Activated naive CD8-positive, alpha-beta T cell treated with anti-CD3 and anti-CD28 coated beads, Interleukin-2, amount 10 ng/mL, durations not matched to agents 7 days and 5 days (primary cell): Measurements from ENCODE around the gene WTIP. TPM values are rescaled to one million over a fixed set of nuclear protein-coding genes. Genes with fewer than 3 reads are reported as not detected.

Source experiments
- ATAC-seq: fragments of 150-1000 bp; cut with Tn5 transposase; one replicate; pipeline ENCODE4 v1.10.0; 2021; ENCODE audit warnings: low read depth, moderate library complexity
- POLR2A ChIA-PET: fragments of 350-600 bp; sonication (Branson Sonifier 250); formaldehyde crosslinking; loops from one replicate; lab custom pipeline; 2021; ENCODE audit warnings: antibody characterized with exemption; lab: Charles Lee
- DNase-seq: peaks from one replicate; pipeline ENCODE4 v3.0.0; 2021
- H3K27ac Mint-ChIP-seq: one replicate; pipeline ENCODE4 v1.8.0; 2022; ENCODE audit warnings: mild to moderate bottlenecking, mixed read lengths
- H3K27me3 Mint-ChIP-seq: one replicate; pipeline ENCODE4 v1.8.0; 2022; ENCODE audit warnings: mild to moderate bottlenecking, moderate library complexity, mixed read lengths
- H3K36me3 Mint-ChIP-seq: one replicate; pipeline ENCODE4 v1.8.0; 2021; ENCODE audit warnings: mild to moderate bottlenecking, mixed read lengths
- H3K4me1 Mint-ChIP-seq: one replicate; pipeline ENCODE4 v1.8.0; 2021; ENCODE audit warnings: mixed read lengths
- H3K4me3 Mint-ChIP-seq: one replicate; pipeline ENCODE4 v1.8.0; 2022; ENCODE audit warnings: mild to moderate bottlenecking, moderate library complexity, mixed read lengths
- H3K9me3 Mint-ChIP-seq: one replicate; pipeline ENCODE4 v1.8.0; 2021; ENCODE audit warnings: mixed read lengths
- total RNA-seq, 2 experiments: library from RNA; stranded (reverse); gene quantifications; one replicate each; pipeline ENCODE4 v1.2.3, GENCODE V29; 2021

WTIP gene
- total RNA-seq, 2 experiments from 2014 or later, result 0.23 to 0.55 TPM

DNA sequence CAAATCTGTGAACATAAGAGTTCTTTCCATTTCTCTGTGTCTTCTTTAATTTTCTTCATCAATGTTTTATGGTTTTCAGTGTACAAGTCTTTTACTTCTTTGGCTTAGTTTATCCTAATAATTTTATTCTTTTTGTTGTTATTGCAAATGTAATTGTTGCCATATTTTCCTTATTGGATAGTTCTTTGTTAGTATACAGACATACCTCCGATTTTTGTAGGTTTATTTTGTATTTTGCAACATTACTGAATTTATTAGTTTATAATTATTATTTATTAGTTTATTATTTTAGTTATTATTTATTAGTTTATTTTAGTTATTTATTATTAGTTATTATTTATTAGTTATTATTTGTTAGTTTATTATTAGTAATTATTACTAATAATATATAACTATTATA lies 43.4 kb downstream of the WTIP start:
- no peaks in the 10 kb centered on the region for H3K9me3 Mint-ChIP-seq
- DNase-seq (no peak), ATAC-seq (no peak)
- peaks cover 17% of the 10 kb centered on the region for H3K27me3 Mint-ChIP-seq
- POLR2A ChIA-PET, result no interaction called here
- no peak overlapping the region for H3K4me3 Mint-ChIP-seq
- no peaks in the 10 kb centered on the region for H3K36me3 Mint-ChIP-seq
- no peak overlapping the region for H3K27ac Mint-ChIP-seq
- no peaks in the 10 kb centered on the region for H3K4me1 Mint-ChIP-seq

DNA sequence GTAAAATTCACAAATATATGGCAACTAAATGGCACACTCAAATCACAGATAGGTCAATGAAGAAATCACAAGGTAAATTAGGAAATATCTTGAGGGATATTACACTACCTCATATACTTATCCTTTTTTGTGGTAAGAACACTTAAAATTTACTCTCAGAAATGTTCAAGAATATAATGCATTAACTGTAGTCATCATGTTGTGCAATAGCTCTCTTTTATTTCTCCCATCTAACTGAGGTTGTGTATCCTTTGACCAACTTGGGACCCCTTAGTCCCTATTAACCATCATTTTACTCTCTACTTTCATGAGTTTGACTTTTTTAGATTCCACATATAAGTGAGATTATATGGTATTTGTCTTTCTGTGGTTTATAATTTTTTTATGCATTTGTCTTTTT lies 52.6 kb downstream of the WTIP start:
- ATAC-seq (no peak), DNase-seq (no peak)
- Mint-ChIP-seq H3K9me3 (peaks cover 1% of the 10 kb centered on the region), H3K27me3 (peaks cover 27% of the 10 kb centered on the region), H3K4me1 (no peaks in the 10 kb centered on the region), H3K36me3 (no peaks in the 10 kb centered on the region), H3K27ac (no peak overlapping the region), H3K4me3 (no peak overlapping the region)
- POLR2A ChIA-PET, result no interaction called here

DNA sequence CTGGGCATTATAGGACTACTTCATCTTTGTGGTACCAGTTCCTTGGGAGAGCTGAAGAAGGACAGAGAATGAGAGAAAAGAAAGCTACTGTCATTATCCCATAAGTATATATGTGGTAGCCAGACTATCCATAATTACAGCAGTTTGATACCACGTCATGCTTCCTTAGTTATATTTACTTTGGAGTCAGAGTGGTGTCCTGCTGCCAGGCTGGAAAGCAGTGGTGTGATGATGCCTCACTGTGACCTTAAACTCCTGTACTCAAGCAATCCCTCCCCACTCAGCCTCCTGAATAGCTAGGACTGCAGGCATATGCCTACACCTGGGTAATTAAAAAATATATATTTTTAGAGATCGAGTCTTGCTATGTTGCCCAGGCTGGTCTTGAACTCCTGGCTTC lies 57.8 kb downstream of the WTIP start:
- no peak overlapping the region for H3K4me3 Mint-ChIP-seq
- DNase-seq (no peak), ATAC-seq (no peak)
- no peak overlapping the region for H3K27ac Mint-ChIP-seq
- POLR2A ChIA-PET, result no interaction called here
- H3K9me3 Mint-ChIP-seq, result peaks cover 21% of the 10 kb centered on the region
- H3K4me1 Mint-ChIP-seq, result no peaks in the 10 kb centered on the region
- peaks cover 8% of the 10 kb centered on the region for H3K27me3 Mint-ChIP-seq
- H3K36me3 Mint-ChIP-seq, result no peaks in the 10 kb centered on the region

DNA sequence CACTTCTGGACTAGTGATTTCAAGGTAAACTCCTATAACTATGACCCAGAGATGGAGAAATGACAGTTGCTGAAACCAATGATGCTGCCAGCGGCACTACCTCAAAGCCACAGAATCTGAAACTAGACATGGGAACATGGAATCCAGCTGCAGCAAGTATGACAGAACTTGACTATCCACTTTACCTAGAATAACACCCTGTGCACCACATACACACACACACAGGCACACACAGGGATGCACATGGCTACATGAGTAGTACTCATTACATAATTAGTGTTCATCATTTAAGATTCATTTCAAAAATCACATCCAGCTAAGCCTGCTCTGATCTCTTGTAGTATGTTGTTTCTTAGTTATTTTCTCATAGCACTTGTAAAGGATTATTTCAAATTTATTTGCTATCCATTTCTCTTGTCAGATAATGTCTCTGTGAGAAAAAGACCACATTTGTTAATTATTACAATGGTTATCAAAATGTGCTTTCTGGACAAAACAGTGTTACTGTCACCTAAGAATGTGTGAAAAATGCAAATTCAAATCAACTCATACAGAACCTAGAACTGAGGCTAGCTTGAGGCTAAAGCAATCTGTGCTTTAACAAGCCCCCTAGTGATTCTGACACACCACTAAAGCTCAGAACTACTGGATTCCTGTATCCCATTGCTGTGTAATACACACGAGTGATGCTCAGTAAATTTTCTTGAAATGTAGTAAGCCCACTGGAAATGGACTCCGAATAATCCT lies 59.4 kb downstream of the WTIP start:
- ATAC-seq, result no peak
- POLR2A ChIA-PET, result no interaction called here
- Mint-ChIP-seq H3K27ac (no peak overlapping the region), H3K4me3 (no peak overlapping the region), H3K4me1 (no peaks in the 10 kb centered on the region), H3K27me3 (peaks cover 8% of the 10 kb centered on the region), H3K9me3 (peaks cover 28% of the 10 kb centered on the region), H3K36me3 (no peaks in the 10 kb centered on the region)
- DNase-seq, result no peak

DNA sequence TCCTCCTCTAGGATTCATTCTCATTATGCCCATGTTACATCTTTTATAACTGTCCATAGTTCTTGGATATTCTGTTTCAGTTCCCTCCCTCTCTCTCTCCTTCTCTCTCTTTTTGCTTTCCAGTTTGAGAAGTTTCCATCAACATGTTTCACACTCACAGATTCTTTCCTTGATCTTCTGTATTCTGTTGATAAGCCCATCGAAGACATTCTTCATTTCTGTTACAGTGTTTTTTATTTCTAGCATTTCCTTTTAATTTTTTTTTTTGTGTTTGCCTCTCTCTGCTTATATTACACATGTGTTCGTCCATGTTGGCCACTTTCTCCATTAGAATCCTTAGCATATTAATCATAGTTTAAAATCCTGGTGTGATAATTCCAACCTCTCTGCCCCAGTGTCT lies 68.3 kb downstream of the WTIP start:
- peaks cover 20% of the 10 kb centered on the region for H3K9me3 Mint-ChIP-seq
- DNase-seq (no peak), ATAC-seq (no peak)
- no peaks in the 10 kb centered on the region for H3K27me3 Mint-ChIP-seq
- no peaks in the 10 kb centered on the region for H3K4me1 Mint-ChIP-seq
- POLR2A ChIA-PET, result no interaction called here
- no peaks in the 10 kb centered on the region for H3K36me3 Mint-ChIP-seq
- H3K27ac Mint-ChIP-seq, result no peak overlapping the region
- H3K4me3 Mint-ChIP-seq, result no peak overlapping the region

DNA sequence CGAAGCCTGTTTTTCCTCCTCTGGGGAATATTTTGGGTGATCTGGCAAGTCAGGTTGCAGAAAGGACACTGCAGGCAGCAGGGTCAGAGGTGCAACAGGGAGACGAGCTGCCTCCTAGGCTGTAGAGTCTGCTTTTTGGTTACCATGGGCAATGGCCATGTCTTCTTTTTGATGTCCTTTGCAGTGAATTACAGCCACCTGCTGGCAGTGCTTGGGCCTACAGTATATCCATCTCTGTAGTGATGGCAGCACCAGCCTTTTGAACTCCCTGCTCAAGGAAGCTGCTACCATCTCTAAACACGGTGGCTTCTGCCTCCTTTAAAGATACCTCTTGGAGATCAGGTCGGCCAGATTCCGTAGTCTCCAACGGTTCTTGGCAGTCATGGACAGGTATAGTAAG lies 73.9 kb downstream of the WTIP start:
- H3K4me3 Mint-ChIP-seq, result no peak overlapping the region
- H3K36me3 Mint-ChIP-seq, result no peaks in the 10 kb centered on the region
- no peaks in the 10 kb centered on the region for H3K4me1 Mint-ChIP-seq
- H3K9me3 Mint-ChIP-seq, result peaks cover 2% of the 10 kb centered on the region
- H3K27me3 Mint-ChIP-seq, result no peaks in the 10 kb centered on the region
- POLR2A ChIA-PET, result no interaction called here
- ATAC-seq (no peak), DNase-seq (no peak)
- H3K27ac Mint-ChIP-seq, result no peak overlapping the region

DNA sequence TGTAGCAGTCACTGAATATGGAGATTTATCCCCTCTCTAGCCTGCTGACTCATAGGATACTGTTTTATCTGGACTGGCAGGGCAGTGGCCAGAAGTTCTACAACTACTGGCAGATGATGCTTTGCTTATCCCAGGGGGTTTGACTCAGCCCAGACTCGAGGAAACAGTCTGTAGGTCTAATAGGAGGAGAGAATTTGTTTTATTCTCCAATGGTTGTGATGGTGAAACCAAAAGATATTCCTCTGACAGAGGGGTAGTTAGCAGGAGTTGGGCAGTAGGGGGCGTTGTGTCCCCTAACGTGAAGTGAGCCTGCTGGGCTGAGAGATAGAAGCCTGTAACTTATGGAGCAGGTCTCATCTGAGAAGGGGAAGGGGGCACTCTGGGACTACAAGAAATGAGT lies 74.9 kb downstream of the WTIP start:
- H3K4me3 Mint-ChIP-seq, result no peak overlapping the region
- no peaks in the 10 kb centered on the region for H3K4me1 Mint-ChIP-seq
- H3K9me3 Mint-ChIP-seq, result peaks cover 1% of the 10 kb centered on the region
- ATAC-seq (no peak), DNase-seq (no peak)
- H3K27me3 Mint-ChIP-seq, result no peaks in the 10 kb centered on the region
- POLR2A ChIA-PET, result no interaction called here
- no peak overlapping the region for H3K27ac Mint-ChIP-seq
- no peaks in the 10 kb centered on the region for H3K36me3 Mint-ChIP-seq

DNA sequence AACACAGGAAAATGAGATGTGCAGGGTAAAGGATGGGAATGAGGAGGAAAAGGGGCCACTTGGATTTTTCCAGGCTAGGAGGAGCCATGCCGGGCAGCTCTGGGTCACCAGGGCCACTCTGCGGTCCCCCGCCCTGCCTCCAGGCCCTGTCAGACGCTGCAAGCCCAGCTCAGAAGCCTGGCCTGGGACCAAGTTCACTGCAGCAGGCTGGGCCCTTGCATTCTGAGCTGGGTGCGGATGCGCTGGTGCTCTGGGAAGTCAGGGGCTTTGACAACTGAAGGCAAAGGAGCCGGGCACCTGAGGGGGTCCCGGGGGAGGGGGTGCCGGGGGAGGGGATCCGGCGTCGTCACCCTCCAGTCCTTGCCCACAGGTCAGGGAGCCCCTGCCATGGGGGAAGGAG lies 77.5 kb downstream of the WTIP start:
- Mint-ChIP-seq H3K27ac (no peak overlapping the region), H3K27me3 (peaks cover 5% of the 10 kb centered on the region), H3K9me3 (no peaks in the 10 kb centered on the region), H3K4me1 (no peaks in the 10 kb centered on the region), H3K36me3 (no peaks in the 10 kb centered on the region), H3K4me3 (no peak overlapping the region)
- POLR2A ChIA-PET, result no interaction called here
- no peak for DNase-seq
- ATAC-seq, result no peak

DNA sequence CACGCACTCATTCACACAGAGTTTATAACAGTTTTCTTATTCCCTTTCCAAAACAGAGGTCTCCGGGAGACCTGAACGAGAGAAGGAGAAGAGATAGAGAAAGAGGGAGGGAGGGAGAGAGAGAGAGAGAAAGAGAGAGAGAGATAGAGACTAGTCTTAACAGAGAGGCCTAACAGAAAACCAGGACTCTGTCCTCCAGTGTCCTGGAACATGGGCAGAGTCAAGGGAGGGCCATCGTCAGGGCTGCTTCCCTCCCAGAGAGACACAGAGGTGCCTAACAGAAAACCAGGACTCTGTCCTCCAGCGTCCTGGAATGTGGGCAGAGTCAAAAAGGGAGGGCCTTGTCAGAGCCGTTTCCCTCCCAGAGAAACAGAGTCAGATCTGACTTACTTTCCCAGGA lies 78.7 kb downstream of the WTIP start:
- Mint-ChIP-seq H3K27me3 (peaks cover 5% of the 10 kb centered on the region), H3K4me3 (no peak overlapping the region), H3K36me3 (no peaks in the 10 kb centered on the region), H3K27ac (no peak overlapping the region), H3K4me1 (no peaks in the 10 kb centered on the region), H3K9me3 (peaks cover 2% of the 10 kb centered on the region)
- POLR2A ChIA-PET, result no interaction called here
- DNase-seq, result no peak
- no peak for ATAC-seq

Other genes with a start within 250 kb of the WTIP start
- 10 to 100 TPM; 17.7 to 19.4 TPM for gene GARRE1, start 227.2 kb upstream of the WTIP start, total RNA-seq
- gene GPI, start 116.6 kb upstream of the WTIP start, total RNA-seq, result 100 to 1,000 TPM; 725 to 786 TPM
- 10 to 100 TPM in 1 of 2 experiments, 1 to 10 TPM in 1; 9.4 to 13.3 TPM for gene PDCD2L, start 77.4 kb upstream of the WTIP start, total RNA-seq
- gene UBA2, start 53.4 kb upstream of the WTIP start, total RNA-seq, result 100 to 1,000 TPM; 106 to 113 TPM
- gene SCGB2B2, start 195.4 kb downstream of the WTIP start, total RNA-seq, result under 1 TPM; 0.26 to 0.67 TPM
- gene ZNF302, start 195.9 kb downstream of the WTIP start, total RNA-seq, result 10 to 100 TPM; 28.2 to 31.2 TPM